ENCODE measurements around the gene COMMD6. TPM values are rescaled to one million over a fixed set of nuclear protein-coding genes. Genes with fewer than 3 reads are reported as not detected.

Gene COMMD6
- total and polyA plus RNA-seq, 2 donors (not counting 3 experiments of a cell fraction or from before 2014, with no cell fraction given), result 71.7 to 122 TPM

- Histone ChIP-seq H3K4me1 (ENCODE audit: control insufficient read depth, extremely low read depth, insufficient read depth, low read length) (no peaks in the 10 kb centered on the region), H4K20me1 (replicated peaks; ENCODE audit: control insufficient read depth, extremely low read depth, insufficient read depth, low read length) (no peaks in the 10 kb centered on the region), H3K27ac (ENCODE audit: insufficient read depth, low read depth, low read length) (no peak overlapping the region), H3K4me2 (ENCODE audit: insufficient read depth, low read length) (no peak overlapping the region), H3K9me1 (replicated peaks; ENCODE audit: control insufficient read depth, extremely low read depth, insufficient read depth, low read length) (no peaks in the 10 kb centered on the region), H3K27me3 (ENCODE audit: control insufficient read depth in 2 of 2, insufficient read depth in 2 of 2, low read length in 2 of 2) (peaks cover 0 to 2% of the 10 kb centered on the region in 2 experiments), H2AFZ (ENCODE audit: low read depth, low read length) (no peak overlapping the region), H3K36me3 (ENCODE audit: control insufficient read depth in 2 of 2, extremely low read depth in 1 of 2, insufficient read depth in 2 of 2, low read length in 2 of 2) (no peaks in the 10 kb centered on the region), H3K79me2 (ENCODE audit: control insufficient read depth, insufficient read depth, low read length) (no peaks in the 10 kb centered on the region), H3K9me3 (replicated peaks; ENCODE audit: control insufficient read depth, insufficient read depth, low read length) (no peaks in the 10 kb centered on the region), H3K4me3 (replicated peaks in 1 of 3; ENCODE audit: insufficient read depth in 1 of 3, low read depth in 1 of 3, low read length in 3 of 3) (no peak overlapping the region), H3K9ac (replicated peaks; ENCODE audit: extremely low read depth, insufficient read depth, low read length) (no peak overlapping the region)
- dilution Hi-C loops (cut with MboI; ENCODE audit: extremely low pct_ligation_motif_present, low sequenced_read_pairs) (no loop called here), intact Hi-C loops (cut with micrococcal nuclease) (no loop called here)
- DNase-seq (ENCODE audit: low read depth, low spot score), result no peak
- CTCF ChIA-PET, result interaction anchor here (0.7 to 1.3 kb wide), 2 partner anchors 23 to 30 kb away, joined by 3 read pairs; partner anchors contain the start of gene TBC1D4
- no peak for FAIRE-seq
- POLR2A ChIA-PET, result no interaction called here
- TF ChIP-seq FOS (IDR thresholded peaks at IDR 0.05; ENCODE audit: borderline replicate concordance, insufficient read depth, low read length) (no peak), GATA2 (IDR thresholded peaks at IDR 0.05; ENCODE audit: insufficient read depth, insufficient read length, low read depth, low read length) (no peak), POLR2A (IDR thresholded peaks at IDR 0.05; ENCODE audit: low read depth, low read length) (no peak), EZH2 (IDR thresholded peaks at IDR 0.05; ENCODE audit: borderline replicate concordance, low read depth, low read length, severe bottlenecking) (no peak), MYC (IDR thresholded peaks at IDR 0.05; ENCODE audit: low read depth, low read length) (no peak), POLR2AphosphoS5 (IDR thresholded peaks at IDR 0.05; ENCODE audit: insufficient read depth, low read depth, low read length) (no peak), JUN (IDR thresholded peaks at IDR 0.05; ENCODE audit: borderline replicate concordance, insufficient read depth, insufficient read length, low read depth) (no peak), MAX (IDR thresholded peaks at IDR 0.05; ENCODE audit: insufficient read depth, insufficient read length) (no peak), CTCF (IDR thresholded peaks at IDR 0.05; ENCODE audit: extremely low read depth in 1 of 2, insufficient read depth in 1 of 2, low read depth in 1 of 2, low read length in 2 of 2) (no peak)
- no TSS peak for BruUV-seq (replicated peaks)
Observed at GRCh38 chr13:75512253-75512652, 25.4 kb downstream of the COMMD6 start.
